Fibroblast of skin of scalp (primary cell): ENCODE results near the gene HOXD9.

Experiments used
- DNase-seq: peaks from one replicate; pipeline ENCODE4 v3.0.0-alpha.2; 2013

HOXD9 gene

DNA sequence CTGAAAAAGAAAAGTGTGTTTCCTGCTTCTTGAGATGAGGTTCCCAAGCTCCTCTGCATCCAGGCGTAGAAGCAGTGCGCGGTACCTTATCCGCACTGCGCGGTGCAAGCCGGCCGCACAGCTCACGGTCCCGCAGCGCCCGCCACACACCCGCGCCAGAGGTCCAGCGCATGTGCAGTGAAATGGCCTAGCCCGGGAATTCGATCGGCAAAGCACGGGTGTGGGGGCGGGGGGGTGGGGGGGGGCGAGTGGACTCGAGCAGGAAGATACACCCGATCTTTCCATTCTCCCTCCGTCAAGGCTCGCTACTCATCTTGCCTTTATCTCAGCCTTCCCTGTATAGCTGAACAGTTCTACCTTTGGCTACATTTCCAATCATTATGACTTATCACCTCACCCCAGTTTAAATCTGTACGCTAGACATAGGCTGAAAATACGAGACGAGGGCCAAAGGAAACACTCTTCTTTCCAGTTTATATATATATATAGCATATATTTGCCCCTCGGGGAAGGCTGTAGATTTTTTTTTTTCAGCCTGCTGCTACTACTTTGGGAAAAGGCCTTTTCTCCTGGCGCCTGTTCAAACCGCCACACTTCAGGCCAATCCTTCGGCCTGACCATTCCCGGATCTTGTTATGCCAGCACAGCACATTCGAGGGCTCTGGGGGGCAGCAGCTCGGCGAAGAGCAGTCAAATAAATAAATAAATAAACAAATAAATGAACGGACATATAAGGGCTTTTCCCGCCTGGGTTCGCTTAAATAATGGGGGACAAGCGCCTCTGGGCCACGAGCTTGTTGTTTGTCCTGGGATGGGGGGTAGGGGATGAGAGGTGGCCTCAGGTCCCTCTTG is 17.4 kb downstream of the HOXD9 start:
- DNase-seq: peak; percentile 82

GRCh38 chr2:176140513-176141317 is 18.2 kb downstream of the HOXD9 start:
- DNase-seq: peak; percentile 87

DNA sequence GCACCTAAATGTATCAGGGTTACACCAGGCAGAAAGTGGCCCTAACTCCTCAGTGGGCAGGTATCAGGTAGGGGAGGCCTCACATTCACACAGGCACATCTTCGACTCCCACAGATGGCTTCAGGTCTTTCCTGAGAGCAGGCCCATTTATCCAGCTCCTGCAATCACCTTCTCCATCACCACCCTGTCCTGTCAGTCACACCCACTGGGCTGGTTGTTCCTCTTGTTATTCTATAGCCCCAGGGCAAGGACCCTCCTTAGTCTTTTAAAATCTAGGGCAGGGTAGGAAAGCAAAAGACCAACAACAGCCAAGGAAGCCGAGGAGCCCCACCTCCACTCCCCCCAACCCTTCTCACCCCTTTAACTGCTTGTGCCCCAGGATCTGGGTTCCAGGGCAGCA is 19.8 kb downstream of the HOXD9 start:
- no peak for DNase-seq

GRCh38 chr2:176145085-176145969 is 22.8 kb downstream of the HOXD9 start:
- DNase-seq: no peak

- no peak for DNase-seq
These were observed 23.6 kb downstream of the HOXD9 start for GRCh38 chr2:176146101-176146500.

DNA sequence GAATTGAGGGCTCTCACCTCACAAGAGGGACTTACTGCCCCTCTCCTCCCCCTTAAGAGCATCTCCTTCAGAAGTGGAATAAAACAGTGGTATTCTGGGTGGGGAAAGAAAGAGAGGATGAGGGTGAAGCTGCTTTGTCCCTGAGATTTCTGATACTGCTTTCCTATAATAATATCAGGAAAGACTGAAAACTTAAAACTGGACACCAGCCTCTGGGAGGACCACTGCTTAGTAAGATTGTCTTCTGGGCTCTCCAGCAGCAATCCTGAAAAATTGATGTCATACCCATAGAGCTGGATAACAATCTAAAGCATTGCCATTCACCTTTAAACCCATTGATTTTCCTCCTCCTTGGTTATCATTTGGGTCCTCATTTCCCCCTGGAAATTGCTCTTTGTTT is 24.1 kb downstream of the HOXD9 start:
- no peak for DNase-seq

GRCh38 chr2:176147210-176147799 is 24.8 kb downstream of the HOXD9 start:
- DNase-seq: no peak

- DNase-seq: no peak
These were observed 25.4 kb downstream of the HOXD9 start for GRCh38 chr2:176147800-176148496.

DNA sequence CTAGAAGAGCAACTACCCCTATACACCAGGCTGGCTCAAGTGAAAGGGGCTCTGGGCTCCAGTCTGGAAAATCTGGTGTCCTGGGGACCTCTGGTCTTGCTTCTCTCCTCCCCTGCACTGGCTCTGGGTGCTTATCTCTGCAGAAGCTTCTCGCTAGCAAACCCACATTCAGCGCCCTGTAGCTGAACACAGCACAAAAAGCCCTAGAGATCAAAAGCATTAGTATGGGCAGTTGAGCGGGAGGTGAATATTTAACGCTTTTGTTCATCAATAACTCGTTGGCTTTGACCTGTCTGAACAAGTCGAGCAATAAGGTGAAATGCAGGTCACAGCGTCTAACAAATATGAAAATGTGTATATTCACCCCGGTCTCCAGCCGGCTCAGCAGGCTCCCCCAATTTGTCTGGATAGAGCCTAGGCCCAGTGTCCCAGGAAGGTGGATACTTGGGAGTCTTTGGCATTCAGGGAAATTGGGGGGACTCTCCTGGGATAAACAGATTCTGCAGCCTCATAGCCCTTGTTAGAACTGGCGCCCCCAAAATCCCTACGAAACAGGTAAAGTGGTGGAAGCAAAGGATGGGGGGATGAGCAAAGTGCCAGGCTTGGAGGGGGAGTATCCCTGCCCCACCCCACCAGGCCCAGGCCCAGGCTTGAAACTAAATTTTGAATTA is 26.4 kb downstream of the HOXD9 start:
- DNase-seq: no peak

- DNase-seq: no peak
These were observed 27.0 kb downstream of the HOXD9 start for GRCh38 chr2:176149481-176149938.

DNA sequence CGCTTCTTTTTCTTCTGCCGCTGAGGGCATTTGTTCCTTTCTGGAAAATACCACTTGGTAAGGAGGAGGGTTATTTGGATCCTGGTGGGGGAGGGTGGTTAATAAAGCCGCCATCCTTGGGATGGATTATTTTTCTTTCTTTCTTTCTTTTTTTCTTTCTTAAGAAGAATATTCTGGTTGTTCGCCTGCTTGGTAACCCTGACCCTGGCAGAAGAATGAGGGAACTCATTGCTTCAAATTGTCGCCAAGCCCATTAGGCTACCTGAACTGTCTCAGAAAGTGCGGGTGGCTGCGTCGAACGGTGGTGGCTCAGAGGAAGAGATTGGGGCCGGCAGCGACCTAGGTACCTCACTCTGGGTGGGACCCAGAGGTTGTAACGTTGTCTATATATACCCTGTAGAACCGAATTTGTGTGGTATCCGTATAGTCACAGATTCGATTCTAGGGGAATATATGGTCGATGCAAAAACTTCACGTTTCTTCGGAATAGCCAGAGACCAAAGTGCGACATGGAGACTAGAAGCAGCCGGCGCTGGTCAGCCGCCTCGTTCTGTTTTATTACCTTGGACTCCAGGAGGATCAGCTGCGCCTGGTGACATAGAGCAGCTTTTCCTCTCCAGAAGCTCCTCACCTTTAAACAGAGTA is 27.5 kb downstream of the HOXD9 start:
- no peak for DNase-seq

DNA sequence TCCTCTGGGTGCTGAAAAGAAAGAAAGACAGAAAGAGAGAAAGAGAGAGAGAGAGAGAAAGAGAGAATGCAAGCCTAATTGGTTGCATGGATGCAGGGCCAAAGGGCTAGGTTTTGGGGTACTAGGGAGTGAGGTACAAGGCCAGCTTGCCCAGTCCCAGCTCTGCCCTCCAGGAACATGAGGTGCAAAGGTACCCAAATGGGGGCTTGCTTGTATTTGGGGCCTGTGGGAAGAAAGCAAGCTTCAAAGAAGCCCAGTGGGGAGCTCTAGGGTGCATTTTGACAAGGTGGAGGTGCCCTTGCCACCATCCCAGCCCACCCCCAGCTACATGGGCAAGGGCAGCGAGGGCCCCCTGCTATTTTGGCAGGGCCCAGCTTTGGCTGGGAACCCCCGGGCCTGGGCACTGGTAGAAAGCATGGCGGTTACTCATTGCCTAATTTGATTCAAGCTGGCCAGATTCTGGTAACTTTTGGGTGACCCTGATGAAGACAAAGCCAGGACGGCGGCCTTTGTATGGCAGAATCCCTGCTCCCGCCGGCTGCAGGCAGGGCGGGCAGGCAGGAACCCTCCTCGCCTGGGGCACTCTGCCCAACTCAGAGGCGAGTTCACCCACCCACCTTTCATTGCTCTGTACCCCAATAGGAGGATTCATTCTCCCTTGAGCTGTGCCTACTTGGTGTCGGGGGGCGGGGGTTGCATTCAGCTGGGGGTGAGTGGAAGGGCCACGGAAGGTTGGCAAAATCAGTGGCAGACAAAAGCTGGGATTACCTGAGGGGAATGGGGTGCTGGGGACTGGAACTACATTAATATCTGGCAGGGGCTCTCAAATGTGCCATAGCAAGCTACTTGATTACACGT is 28.3 kb downstream of the HOXD9 start:
- no peak for DNase-seq

DNA sequence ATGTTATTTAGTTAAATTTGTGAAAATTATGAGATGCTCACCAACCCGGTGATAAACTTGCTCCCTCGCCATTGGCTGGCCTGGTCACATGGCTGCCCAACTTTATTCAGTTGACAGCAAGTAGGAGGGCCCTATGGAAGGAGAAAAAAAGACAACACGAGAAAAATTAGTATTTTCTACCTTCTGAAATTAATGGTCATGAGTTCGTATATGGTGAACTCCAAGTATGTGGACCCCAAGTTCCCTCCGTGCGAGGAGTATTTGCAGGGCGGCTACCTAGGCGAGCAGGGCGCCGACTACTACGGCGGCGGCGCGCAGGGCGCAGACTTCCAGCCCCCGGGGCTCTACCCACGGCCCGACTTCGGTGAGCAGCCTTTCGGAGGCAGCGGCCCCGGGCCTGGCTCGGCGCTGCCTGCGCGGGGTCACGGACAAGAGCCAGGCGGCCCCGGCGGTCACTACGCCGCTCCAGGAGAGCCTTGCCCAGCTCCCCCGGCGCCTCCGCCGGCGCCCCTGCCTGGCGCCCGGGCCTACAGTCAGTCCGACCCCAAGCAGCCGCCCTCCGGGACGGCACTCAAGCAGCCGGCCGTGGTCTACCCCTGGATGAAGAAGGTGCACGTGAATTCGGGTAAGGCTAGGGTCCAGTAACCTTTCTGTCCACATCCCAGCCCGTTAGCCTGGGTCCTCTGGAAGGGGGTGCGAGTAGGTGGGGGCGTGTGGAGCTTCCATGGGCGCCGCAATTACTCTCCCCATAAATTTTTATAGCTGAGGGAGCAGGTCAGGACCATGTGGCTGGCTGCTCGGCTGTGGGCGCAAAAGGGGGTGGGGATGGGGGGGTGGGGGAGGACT is 29.1 kb downstream of the HOXD9 start, which contains the start of gene HOXD4:
HOXD4 (plus strand) TSS at position 109 of the 846 bp plus-strand sequence; CDS start at position 193, 84 bp downstream.
- no peak for DNase-seq

DNA sequence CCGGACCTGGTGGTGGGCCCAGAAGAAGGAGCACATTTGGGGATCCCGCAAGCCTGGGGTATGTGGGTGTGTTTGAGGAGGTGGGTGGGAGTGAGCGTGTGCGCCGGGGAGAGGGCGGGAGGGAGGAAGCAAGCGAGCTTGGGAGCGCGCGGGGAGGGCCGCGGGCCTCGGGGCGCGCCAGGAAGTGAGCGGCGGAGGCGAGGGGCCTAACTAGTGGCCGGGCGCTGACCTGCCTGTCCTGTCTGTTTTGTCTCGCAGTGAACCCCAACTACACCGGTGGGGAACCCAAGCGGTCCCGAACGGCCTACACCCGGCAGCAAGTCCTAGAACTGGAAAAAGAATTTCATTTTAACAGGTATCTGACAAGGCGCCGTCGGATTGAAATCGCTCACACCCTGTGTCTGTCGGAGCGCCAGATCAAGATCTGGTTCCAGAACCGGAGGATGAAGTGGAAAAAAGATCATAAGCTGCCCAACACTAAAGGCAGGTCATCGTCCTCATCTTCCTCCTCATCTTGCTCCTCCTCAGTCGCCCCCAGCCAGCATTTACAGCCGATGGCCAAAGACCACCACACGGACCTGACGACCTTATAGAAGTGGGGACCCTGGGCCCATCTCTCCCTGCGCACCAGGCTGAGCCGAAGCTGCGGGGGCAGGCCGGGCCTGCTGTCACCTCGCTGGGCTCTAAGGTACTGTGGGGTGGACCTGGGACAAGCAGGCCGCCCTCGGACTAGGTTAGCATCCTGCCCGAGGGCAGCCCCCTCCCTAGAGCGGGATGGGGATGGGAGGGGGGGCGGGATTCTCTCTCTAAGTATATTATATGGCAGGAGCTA is 30.0 kb downstream of the HOXD9 start:
- no peak for DNase-seq

DNA sequence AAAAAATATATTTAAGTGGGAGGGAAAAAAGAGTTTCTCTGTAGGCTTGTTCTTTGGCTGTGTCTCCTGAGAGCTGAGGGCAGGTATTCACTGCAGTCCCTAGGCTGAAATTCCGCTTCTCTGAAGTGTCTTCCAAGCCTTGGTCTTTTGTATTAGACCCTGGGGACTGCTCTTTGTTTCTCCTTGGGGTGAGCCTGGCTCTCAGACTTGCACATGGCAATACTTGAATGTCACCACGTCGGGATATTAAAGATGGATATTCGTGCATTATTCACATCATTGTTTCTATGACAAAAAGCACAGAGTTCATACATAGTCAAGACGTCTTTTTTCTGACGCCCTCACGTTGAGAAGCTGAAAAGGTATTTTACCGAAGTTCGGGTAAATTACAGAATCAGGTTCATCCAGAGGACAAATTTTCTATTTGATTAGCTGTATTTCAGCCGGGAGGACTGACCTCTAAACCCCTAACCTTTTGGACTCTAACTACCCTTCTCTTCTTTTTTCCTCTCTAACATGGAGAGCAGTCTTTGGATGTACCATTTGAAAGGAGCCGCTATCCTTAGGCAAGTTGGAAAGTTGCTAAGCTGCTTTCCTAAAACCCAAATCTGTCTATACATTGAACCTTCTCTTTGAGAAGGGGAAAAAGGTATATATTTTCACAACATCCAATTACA is 32.2 kb downstream of the HOXD9 start:
- DNase-seq: no peak

DNA sequence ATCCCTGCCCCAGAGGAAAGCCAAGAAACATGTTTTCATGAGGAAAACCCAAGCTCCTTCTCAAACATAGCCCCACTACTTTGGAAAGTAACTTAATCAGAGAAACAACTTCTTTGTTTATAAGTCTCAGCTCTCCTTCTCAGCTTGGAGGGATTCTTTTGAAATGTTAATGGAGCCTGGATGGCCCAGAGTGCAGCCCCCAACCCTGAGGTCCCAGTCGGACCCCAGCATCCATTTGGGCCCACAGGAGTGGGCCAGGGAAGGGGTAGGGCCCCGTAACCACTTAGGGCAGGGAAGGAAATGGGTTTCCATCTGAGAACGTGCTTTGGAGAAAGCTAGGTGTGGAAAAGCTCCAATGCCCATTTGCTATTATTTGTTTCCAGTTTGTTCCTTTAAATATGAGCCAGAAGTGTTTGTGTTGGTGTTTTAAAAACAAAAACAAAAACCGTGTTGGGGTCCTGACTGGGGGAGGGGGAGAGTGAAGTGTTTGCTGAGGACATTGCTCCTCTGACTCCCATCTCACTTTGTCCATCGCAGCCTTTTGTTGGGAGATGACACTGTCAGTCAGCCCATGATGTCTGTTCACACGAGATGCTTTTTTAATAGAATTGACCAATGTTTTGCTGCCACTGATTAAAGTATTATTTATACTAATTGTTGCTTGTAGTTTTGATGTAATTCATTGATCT is 33.0 kb downstream of the HOXD9 start:
- DNase-seq: no peak
